GM18861 (cell line): ENCODE data around the gene C7orf57.
"Not testable (repeated sequence)": the region's sequence is repeated elsewhere in the genome, so short reads cannot be mapped to it uniquely, and the experiment has no call there.

Source experiments
- ATAC-seq: cut with Tn5 transposase; IDR thresholded peaks from one replicate; pipeline ENCODE4 v1.9.1; 2021; ENCODE audit not compliant: unreplicated experiment

C7orf57 gene

GRCh38 chr7:48033922-48034321 lies 1.4 kb upstream of the C7orf57 start:
- no peak for ATAC-seq

- ATAC-seq = no peak
Measured at GRCh38 chr7:48035967-48036478, 680 bp downstream of the C7orf57 start.

GRCh38 chr7:48038815-48039506 lies 3.6 kb downstream of the C7orf57 start:
- ATAC-seq = no peak

- ATAC-seq = no peak
Measured at GRCh38 chr7:48040944-48041652, 5.8 kb downstream of the C7orf57 start.

GRCh38 chr7:48041653-48041970 lies 6.3 kb downstream of the C7orf57 start:
- no peak for ATAC-seq

- no peak for ATAC-seq
Measured at GRCh38 chr7:48042216-48042615, 6.9 kb downstream of the C7orf57 start.

- ATAC-seq = no peak
Measured at GRCh38 chr7:48042636-48043035, 7.3 kb downstream of the C7orf57 start.

- no peak for ATAC-seq
Measured at GRCh38 chr7:48045195-48045765, 9.9 kb downstream of the C7orf57 start.

GRCh38 chr7:48046458-48046857 lies 11.1 kb downstream of the C7orf57 start:
- peak; percentile 85 for ATAC-seq

GRCh38 chr7:48048113-48048512 lies 12.8 kb downstream of the C7orf57 start:
- no peak for ATAC-seq

GRCh38 chr7:48049850-48050249 lies 14.5 kb downstream of the C7orf57 start:
- no peak for ATAC-seq

- ATAC-seq = peak; percentile 75
Measured at GRCh38 chr7:48052748-48053147, 17.4 kb downstream of the C7orf57 start.

GRCh38 chr7:48053736-48054135 lies 18.4 kb downstream of the C7orf57 start:
- no peak for ATAC-seq

- ATAC-seq = no peak
Measured at GRCh38 chr7:48058990-48059389, 23.6 kb downstream of the C7orf57 start.

- no peak for ATAC-seq
Measured at GRCh38 chr7:48059706-48060105, 24.4 kb downstream of the C7orf57 start.

GRCh38 chr7:48063985-48064384 lies 28.6 kb downstream of the C7orf57 start:
- ATAC-seq = no peak

- no peak for ATAC-seq
Measured at GRCh38 chr7:48067475-48067874, 32.1 kb downstream of the C7orf57 start.

- no peak for ATAC-seq
Measured at GRCh38 chr7:48074204-48074654, 38.9 kb downstream of the C7orf57 start.

- no peak for ATAC-seq
Measured at GRCh38 chr7:48077423-48077822, 42.1 kb downstream of the C7orf57 start.

- ATAC-seq = no peak
Measured at GRCh38 chr7:48078470-48078869, 43.1 kb downstream of the C7orf57 start.

GRCh38 chr7:48082378-48082777 lies 47.0 kb downstream of the C7orf57 start:
- not testable (repeated sequence) for ATAC-seq
